ENCODE measurements around the gene RAB37.

- TF ChIP-seq CTCF (IDR thresholded peaks at IDR 0.05) (peak; percentile 98 to 100 (median 99)), EP300 (IDR thresholded peaks at IDR 0.05) (peak; percentile 50 to 76)
Measured at GRCh38 chr17:74744714-74745547, 7.9 kb downstream of the RAB37 start.

Data from tibial nerve (tissue), 4 donors.